GM19023 (cell line): ENCODE results near the gene RPRD2.
"Not testable (repeated sequence)": the region's sequence is repeated elsewhere in the genome, so short reads cannot be mapped to it uniquely, and the experiment has no call there.

Experiments
- ATAC-seq: cut with Tn5 transposase; IDR thresholded peaks from one replicate; pipeline ENCODE4 v1.9.1; 2021; ENCODE audit warnings: mild to moderate bottlenecking, moderate library complexity; ENCODE audit not compliant: unreplicated experiment

The RPRD2 gene

GRCh38 chr1:150363426-150364230, at the start of gene RPRD2:
Gene RPRD2, plus strand, starts transcription at chr1:150364147. Its CDS starts 568 bp downstream, at chr1:150364715.
- ATAC-seq = peak; percentile 88

- ATAC-seq = not testable (repeated sequence)
Measured at GRCh38 chr1:150314691-150315090, 49.3 kb upstream of the RPRD2 start.

GRCh38 chr1:150320667-150320978, 43.3 kb upstream of the RPRD2 start:
- ATAC-seq = no peak

- ATAC-seq = no peak
Measured at GRCh38 chr1:150321826-150322166, 42.2 kb upstream of the RPRD2 start.

GRCh38 chr1:150322310-150322709, 41.6 kb upstream of the RPRD2 start:
- ATAC-seq = no peak

GRCh38 chr1:150332651-150333290, 31.2 kb upstream of the RPRD2 start:
- no peak for ATAC-seq

- ATAC-seq = no peak
Measured at GRCh38 chr1:150346316-150346715, 17.6 kb upstream of the RPRD2 start.

- ATAC-seq = no peak
Measured at GRCh38 chr1:150352866-150353265, 11.1 kb upstream of the RPRD2 start.

GRCh38 chr1:150362721-150363425, 1.1 kb upstream of the RPRD2 start:
- ATAC-seq = no peak

- peak; percentile 23 for ATAC-seq
Measured at GRCh38 chr1:150364231-150365003, 470 bp downstream of the RPRD2 start.

- ATAC-seq = no peak
Measured at GRCh38 chr1:150365941-150366340, 2.0 kb downstream of the RPRD2 start.

- no peak for ATAC-seq
Measured at GRCh38 chr1:150366416-150367296, 2.7 kb downstream of the RPRD2 start.

GRCh38 chr1:150371110-150371509, 7.2 kb downstream of the RPRD2 start:
- ATAC-seq = no peak

GRCh38 chr1:150372580-150372979, 8.6 kb downstream of the RPRD2 start:
- ATAC-seq = no peak

- ATAC-seq = no peak
Measured at GRCh38 chr1:150376110-150376509, 12.2 kb downstream of the RPRD2 start.

GRCh38 chr1:150383631-150384324, 19.8 kb downstream of the RPRD2 start:
- ATAC-seq = no peak

- no peak for ATAC-seq
Measured at GRCh38 chr1:150385537-150386445, 21.8 kb downstream of the RPRD2 start.

GRCh38 chr1:150386592-150386991, 22.6 kb downstream of the RPRD2 start:
- no peak for ATAC-seq

GRCh38 chr1:150387200-150387599, 23.3 kb downstream of the RPRD2 start:
- no peak for ATAC-seq
